Measurements from ENCODE around the gene PDE1C.

The PDE1C gene

DNA sequence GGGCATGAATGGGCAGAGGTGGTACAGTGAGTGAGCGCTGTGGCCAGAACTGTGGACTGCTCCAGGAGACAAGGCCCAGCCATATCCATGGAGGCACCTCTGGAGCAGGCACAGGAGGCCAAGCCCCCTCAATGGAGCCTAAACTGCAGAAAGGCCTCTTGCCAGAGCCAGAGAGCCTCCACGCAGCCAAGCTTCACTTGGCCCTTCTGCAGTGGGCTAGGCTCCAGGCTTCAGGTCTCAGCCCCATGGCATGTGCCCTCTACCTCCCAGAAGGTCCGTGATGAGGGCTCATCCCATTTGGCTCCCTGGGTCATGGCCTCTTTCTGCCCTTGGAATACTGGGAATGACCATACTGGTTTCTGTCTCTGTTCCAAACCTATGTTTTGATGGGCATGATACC is 8.9 kb downstream of the PDE1C start:
- Histone ChIP-seq H4K91ac (ENCODE audit: low read length) (peak overlapping the region; percentile 47), H3K4me1 (ENCODE audit: control insufficient read depth, insufficient read depth, low read depth, low read length) (peaks cover 8% of the 10 kb centered on the region), H3K9me3 (ENCODE audit: control insufficient read depth, low read length) (no peaks in the 10 kb centered on the region), H3K4me3 (ENCODE audit: insufficient read depth in 1 of 2, low read depth in 1 of 2, low read length in 2 of 2) (no peak overlapping the region), H2BK5ac (ENCODE audit: low read depth, low read length, poor library complexity, severe bottlenecking) (no peak overlapping the region), H2BK120ac (ENCODE audit: low read depth, low read length) (peak overlapping the region; percentile 21), H4K8ac (ENCODE audit: low read length) (peak overlapping the region; percentile 19), H3K79me1 (replicated peaks; ENCODE audit: low read length, poor library complexity, severe bottlenecking) (peaks cover 12% of the 10 kb centered on the region), H2AK5ac (ENCODE audit: low read length, severe bottlenecking) (peak overlapping the region; percentile 85), H3K4ac (ENCODE audit: low read depth in 1 of 2, low read length in 2 of 2) (peak overlapping the region; percentile 5 to 53), H3K36me3 (ENCODE audit: control insufficient read depth in 1 of 2, insufficient read depth in 2 of 2, low read depth in 1 of 2, low read length in 2 of 2) (peaks cover 0 to 4% of the 10 kb centered on the region in 2 experiments), H3K27me3 (ENCODE audit: control insufficient read depth in 1 of 2, insufficient read depth in 1 of 2, low read length in 2 of 2) (no peaks in the 10 kb centered on the region), H3K4me2 (ENCODE audit: low read length, poor library complexity, severe bottlenecking) (no peak overlapping the region), H3K14ac (ENCODE audit: low read length in 2 of 2) (peak overlapping the region in 1 of 2 experiments; percentile 73), H3K27ac (ENCODE audit: low read length, poor library complexity, severe bottlenecking) (peak overlapping the region; percentile 18), H3K18ac (ENCODE audit: low read depth in 1 of 2, low read length in 2 of 2) (peak overlapping the region; percentile 45 to 61), H3K9ac (ENCODE audit: low read length) (no peak overlapping the region), H2BK15ac (ENCODE audit: low read depth, poor library complexity, severe bottlenecking) (no peak overlapping the region), H2BK12ac (ENCODE audit: low read length in 2 of 2) (peak overlapping the region; percentile 49 to 93), H3K23ac (ENCODE audit: low read length in 2 of 2) (no peak overlapping the region), H2AFZ (ENCODE audit: low read depth, low read length) (no peak overlapping the region)
- no peak for DNase-seq
- 93% methylated on average over 3 of the region's 3 CpGs for WGBS

DNA sequence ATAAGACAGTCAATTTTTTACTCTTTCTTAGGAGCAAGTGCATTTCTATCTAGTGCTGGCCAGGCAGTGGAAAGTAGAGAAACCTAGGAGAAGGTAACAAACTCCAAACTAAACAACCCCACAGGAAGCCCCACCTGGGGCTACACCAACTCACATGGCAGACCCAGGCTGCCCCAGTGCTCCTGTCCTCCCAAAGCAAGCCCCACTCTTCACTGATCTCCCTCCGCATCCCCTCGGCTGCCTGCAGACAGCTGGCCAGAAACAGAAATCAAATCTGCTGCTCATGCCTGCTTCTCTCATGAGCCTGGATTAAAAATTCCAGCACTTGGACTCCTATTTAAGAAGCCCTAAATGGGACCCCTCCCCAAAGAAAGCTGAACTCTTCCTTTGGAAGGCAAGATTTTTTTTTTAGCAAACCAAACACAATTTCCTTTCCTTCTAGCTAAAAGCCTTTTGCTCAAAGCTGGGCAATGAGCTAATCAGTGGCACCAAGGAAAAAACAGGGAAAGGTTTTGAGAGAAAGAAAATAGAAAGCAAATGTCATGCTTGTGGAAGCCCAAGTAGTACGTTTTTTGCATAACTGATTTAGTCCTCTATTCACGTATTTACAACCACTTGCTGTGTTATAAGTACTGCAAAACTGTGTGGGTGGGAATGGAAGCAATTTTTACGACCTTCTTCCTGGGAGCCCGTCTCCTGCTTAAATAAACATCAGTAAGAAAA is 10.8 kb downstream of the PDE1C start:
- peaks cover 13% of the 10 kb centered on the region for H3K79me1 ChIP-seq (replicated peaks; ENCODE audit: low read length, poor library complexity, severe bottlenecking)
- no peak overlapping the region for H2BK15ac ChIP-seq (ENCODE audit: low read depth, poor library complexity, severe bottlenecking)
- H3K23ac ChIP-seq (ENCODE audit: low read length in 2 of 2): no peak overlapping the region
- H3K4me3 ChIP-seq (ENCODE audit: insufficient read depth in 1 of 2, low read depth in 1 of 2, low read length in 2 of 2): peak overlapping the region in 1 of 2 experiments; percentile 69
- 69% methylated on average over 2 of the region's 6 CpGs for WGBS
- H2BK12ac ChIP-seq (ENCODE audit: low read length in 2 of 2): peak overlapping the region; percentile 61 to 92
- H4K8ac ChIP-seq (ENCODE audit: low read length): peak overlapping the region; percentile 85
- no peaks in the 10 kb centered on the region for H3K9me3 ChIP-seq (ENCODE audit: control insufficient read depth, low read length)
- no peak overlapping the region for H2BK5ac ChIP-seq (ENCODE audit: low read depth, low read length, poor library complexity, severe bottlenecking)
- H3K4me2 ChIP-seq (ENCODE audit: low read length, poor library complexity, severe bottlenecking): peak overlapping the region; percentile 70
- H3K9ac ChIP-seq (ENCODE audit: low read length): peak overlapping the region; percentile 85
- H4K91ac ChIP-seq (ENCODE audit: low read length): peak overlapping the region; percentile 62
- H3K14ac ChIP-seq (ENCODE audit: low read length in 2 of 2): no peak overlapping the region
- H3K36me3 ChIP-seq (ENCODE audit: control insufficient read depth in 1 of 2, insufficient read depth in 2 of 2, low read depth in 1 of 2, low read length in 2 of 2): peaks cover 0 to 4% of the 10 kb centered on the region in 2 experiments
- H3K27me3 ChIP-seq (ENCODE audit: control insufficient read depth in 1 of 2, insufficient read depth in 1 of 2, low read length in 2 of 2): no peaks in the 10 kb centered on the region
- H3K27ac ChIP-seq (ENCODE audit: low read length, poor library complexity, severe bottlenecking): peak overlapping the region; percentile 81
- H2AK5ac ChIP-seq (ENCODE audit: low read length, severe bottlenecking): peak overlapping the region; percentile 9
- H3K4me1 ChIP-seq (ENCODE audit: control insufficient read depth, insufficient read depth, low read depth, low read length): peaks cover 8% of the 10 kb centered on the region
- H2AFZ ChIP-seq (ENCODE audit: low read depth, low read length): no peak overlapping the region
- peak overlapping the region; percentile 37 to 78 for H3K18ac ChIP-seq (ENCODE audit: low read depth in 1 of 2, low read length in 2 of 2)
- DNase-seq: peak; percentile 67
- no peak overlapping the region for H2BK120ac ChIP-seq (ENCODE audit: low read depth, low read length)
- peak overlapping the region; percentile 61 to 91 for H3K4ac ChIP-seq (ENCODE audit: low read depth in 1 of 2, low read length in 2 of 2)

- Histone ChIP-seq H3K4me1 (ENCODE audit: control insufficient read depth, insufficient read depth, low read depth, low read length) (peaks cover 8% of the 10 kb centered on the region), H2BK120ac (ENCODE audit: low read depth, low read length) (no peak overlapping the region), H2BK5ac (ENCODE audit: low read depth, low read length, poor library complexity, severe bottlenecking) (no peak overlapping the region), H3K36me3 (ENCODE audit: control insufficient read depth in 1 of 2, insufficient read depth in 2 of 2, low read depth in 1 of 2, low read length in 2 of 2) (peaks cover 0 to 7% of the 10 kb centered on the region in 2 experiments), H3K27me3 (ENCODE audit: control insufficient read depth in 1 of 2, insufficient read depth in 1 of 2, low read length in 2 of 2) (no peaks in the 10 kb centered on the region), H3K23ac (ENCODE audit: low read length in 2 of 2) (no peak overlapping the region), H4K91ac (ENCODE audit: low read length) (no peak overlapping the region), H2AK5ac (ENCODE audit: low read length, severe bottlenecking) (no peak overlapping the region), H3K18ac (ENCODE audit: low read depth in 1 of 2, low read length in 2 of 2) (no peak overlapping the region), H4K8ac (ENCODE audit: low read length) (no peak overlapping the region), H3K9me3 (ENCODE audit: control insufficient read depth, low read length) (no peaks in the 10 kb centered on the region), H2BK12ac (ENCODE audit: low read length in 2 of 2) (peak overlapping the region in 1 of 2 experiments; percentile 31), H2AFZ (ENCODE audit: low read depth, low read length) (no peak overlapping the region), H3K27ac (ENCODE audit: low read length, poor library complexity, severe bottlenecking) (no peak overlapping the region), H3K14ac (ENCODE audit: low read length in 2 of 2) (no peak overlapping the region), H3K79me1 (replicated peaks; ENCODE audit: low read length, poor library complexity, severe bottlenecking) (peaks cover 19% of the 10 kb centered on the region), H2BK15ac (ENCODE audit: low read depth, poor library complexity, severe bottlenecking) (no peak overlapping the region), H3K4me3 (ENCODE audit: insufficient read depth in 1 of 2, low read depth in 1 of 2, low read length in 2 of 2) (peak overlapping the region in 1 of 2 experiments; percentile 34), H3K9ac (ENCODE audit: low read length) (peak overlapping the region; percentile 71), H3K4me2 (ENCODE audit: low read length, poor library complexity, severe bottlenecking) (no peak overlapping the region), H3K4ac (ENCODE audit: low read depth in 1 of 2, low read length in 2 of 2) (no peak overlapping the region)
- DNase-seq: no peak
- 87% methylated on average over 5 of the region's 5 CpGs for WGBS
These were observed 12.2 kb downstream of the PDE1C start for GRCh38 chr7:32058002-32058401.

DNA sequence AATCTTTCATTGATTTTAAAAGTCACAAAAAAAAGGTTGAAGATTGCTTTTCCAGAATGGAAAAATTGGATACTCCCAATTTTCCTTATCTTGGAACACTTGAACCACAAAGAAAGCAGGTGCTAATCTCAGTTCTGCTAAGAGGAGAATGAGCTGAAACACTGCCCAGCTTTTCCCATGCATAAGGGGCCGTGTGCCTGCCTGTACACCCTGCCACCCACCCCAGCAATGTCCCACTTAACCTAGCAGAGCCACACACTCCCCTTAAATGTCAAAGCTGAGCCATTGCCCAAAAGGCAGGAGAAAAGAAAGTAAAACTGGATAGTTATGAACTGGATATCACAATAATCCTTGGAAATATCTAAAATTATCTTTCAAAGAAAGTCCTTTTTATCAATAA is 13.4 kb downstream of the PDE1C start:
- no peak overlapping the region for H3K14ac ChIP-seq (ENCODE audit: low read length in 2 of 2)
- H4K8ac ChIP-seq (ENCODE audit: low read length): no peak overlapping the region
- H3K4ac ChIP-seq (ENCODE audit: low read depth in 1 of 2, low read length in 2 of 2): no peak overlapping the region
- no peak overlapping the region for H3K4me2 ChIP-seq (ENCODE audit: low read length, poor library complexity, severe bottlenecking)
- peaks cover 21% of the 10 kb centered on the region for H3K79me1 ChIP-seq (replicated peaks; ENCODE audit: low read length, poor library complexity, severe bottlenecking)
- no peak overlapping the region for H2BK5ac ChIP-seq (ENCODE audit: low read depth, low read length, poor library complexity, severe bottlenecking)
- H3K27ac ChIP-seq (ENCODE audit: low read length, poor library complexity, severe bottlenecking): no peak overlapping the region
- no peak overlapping the region for H3K9ac ChIP-seq (ENCODE audit: low read length)
- no peaks in the 10 kb centered on the region for H3K27me3 ChIP-seq (ENCODE audit: control insufficient read depth in 1 of 2, insufficient read depth in 1 of 2, low read length in 2 of 2)
- no peak overlapping the region for H2BK120ac ChIP-seq (ENCODE audit: low read depth, low read length)
- no peak overlapping the region for H3K18ac ChIP-seq (ENCODE audit: low read depth in 1 of 2, low read length in 2 of 2)
- DNase-seq: no peak
- no peak overlapping the region for H3K4me3 ChIP-seq (ENCODE audit: insufficient read depth in 1 of 2, low read depth in 1 of 2, low read length in 2 of 2)
- H2BK15ac ChIP-seq (ENCODE audit: low read depth, poor library complexity, severe bottlenecking): no peak overlapping the region
- H3K9me3 ChIP-seq (ENCODE audit: control insufficient read depth, low read length): no peaks in the 10 kb centered on the region
- no peak overlapping the region for H2BK12ac ChIP-seq (ENCODE audit: low read length in 2 of 2)
- WGBS: 83% methylated on average over 1 of the region's 1 CpG
- no peak overlapping the region for H3K23ac ChIP-seq (ENCODE audit: low read length in 2 of 2)
- peaks cover 0 to 7% of the 10 kb centered on the region in 2 experiments for H3K36me3 ChIP-seq (ENCODE audit: control insufficient read depth in 1 of 2, insufficient read depth in 2 of 2, low read depth in 1 of 2, low read length in 2 of 2)
- no peak overlapping the region for H2AK5ac ChIP-seq (ENCODE audit: low read length, severe bottlenecking)
- peaks cover 8% of the 10 kb centered on the region for H3K4me1 ChIP-seq (ENCODE audit: control insufficient read depth, insufficient read depth, low read depth, low read length)
- no peak overlapping the region for H2AFZ ChIP-seq (ENCODE audit: low read depth, low read length)
- no peak overlapping the region for H4K91ac ChIP-seq (ENCODE audit: low read length)

Measured in mesenchymal stem cell (in vitro differentiated cells and primary cell).